WTC11 (cell line): ENCODE measurements around the gene ZNF581. TPM values are rescaled to one million over a fixed set of nuclear protein-coding genes. Genes with fewer than 3 reads are reported as not detected.
A peak's percentile ranks its signal among the peaks of the same experiment; 100 is the strongest.

ENCODE experiments used
- ARID4B ChIP-seq: sonication (generic); formaldehyde crosslinking; IDR thresholded peaks from 2 replicates; pipeline ENCODE4 v1.8.0; 2023; ENCODE audit warnings: missing genetic modification reagents, mild to moderate bottlenecking, borderline replicate concordance
- ATF1 ChIP-seq: sonication (generic); formaldehyde crosslinking; IDR thresholded peaks from 2 replicates; pipeline ENCODE4 v1.8.1; 2023; ENCODE audit warnings: mild to moderate bottlenecking, moderate library complexity, missing genetic modification reagents
- ATF3 ChIP-seq: sonication (generic); formaldehyde crosslinking; conservative IDR thresholded peaks from 2 replicates; pipeline ENCODE4 v1.8.1; 2022; ENCODE audit warnings: mild to moderate bottlenecking, missing genetic modification reagents
- CDX4 ChIP-seq: fragments of 250-450 bp; sonication (Bioruptor Pico); IDR thresholded peaks from 2 replicates; pipeline ENCODE4 v1.9.0; 2021; ENCODE audit warnings: moderate library complexity, mild to moderate bottlenecking, inconsistent platforms, borderline replicate concordance
- E2F1 ChIP-seq: sonication (generic); formaldehyde crosslinking; IDR thresholded peaks from 2 replicates; pipeline ENCODE4 v1.8.0; 2022; ENCODE audit warnings: mild to moderate bottlenecking, missing genetic modification reagents
- EMX1 ChIP-seq: fragments of 250-450 bp; sonication (Bioruptor Pico); IDR thresholded peaks from 2 replicates; pipeline ENCODE4 v1.8.0; 2021; ENCODE audit warnings: mild to moderate bottlenecking
- FOXJ3 ChIP-seq: sonication (generic); formaldehyde crosslinking; IDR thresholded peaks from 2 replicates; pipeline ENCODE4 v1.9.0; 2021; ENCODE audit warnings: missing genetic modification reagents, mild to moderate bottlenecking, borderline replicate concordance
- FOXP1 ChIP-seq: sonication (generic); formaldehyde crosslinking; IDR thresholded peaks from 2 replicates; pipeline ENCODE4 v1.8.0; 2022; ENCODE audit warnings: missing genetic modification reagents, mild to moderate bottlenecking, moderate library complexity, borderline replicate concordance
- GABPB1 ChIP-seq: sonication (generic); formaldehyde crosslinking; IDR thresholded peaks from 2 replicates; pipeline ENCODE4 v1.8.1; 2023; ENCODE audit warnings: mild to moderate bottlenecking, missing genetic modification reagents
- HMGXB4 ChIP-seq: sonication (generic); formaldehyde crosslinking; IDR thresholded peaks from 2 replicates; pipeline ENCODE4 v1.8.1; 2023; ENCODE audit warnings: mild to moderate bottlenecking, moderate library complexity, missing genetic modification reagents
- IRF2 ChIP-seq: sonication (generic); formaldehyde crosslinking; IDR thresholded peaks from 2 replicates; pipeline ENCODE4 v1.8.0; 2022; ENCODE audit warnings: low read depth, missing genetic modification reagents, borderline replicate concordance
- JAZF1 ChIP-seq: fragments of 250-450 bp; sonication (Bioruptor Pico); IDR thresholded peaks from 2 replicates; pipeline ENCODE4 v1.9.0; 2021; ENCODE audit warnings: moderate library complexity, mild to moderate bottlenecking, inconsistent platforms
- KAT7 ChIP-seq: sonication (generic); formaldehyde crosslinking; IDR thresholded peaks from 2 replicates; pipeline ENCODE4 v1.8.1; 2023; ENCODE audit warnings: missing genetic modification reagents, mild to moderate bottlenecking, borderline replicate concordance
- MXD4 ChIP-seq: fragments of 250-450 bp; sonication (Bioruptor Pico); IDR thresholded peaks from 2 replicates; pipeline ENCODE4 v1.8.0; 2021; ENCODE audit warnings: mild to moderate bottlenecking, moderate library complexity, borderline replicate concordance
- MYBL2 ChIP-seq: sonication (generic); formaldehyde crosslinking; IDR thresholded peaks from 2 replicates; pipeline ENCODE4 v1.8.1; 2023; ENCODE audit warnings: mild to moderate bottlenecking, moderate library complexity, missing genetic modification reagents
- NFYB ChIP-seq: sonication (generic); formaldehyde crosslinking; conservative IDR thresholded peaks from 2 replicates; pipeline ENCODE4 v1.8.0; 2022; ENCODE audit warnings: low read depth, missing genetic modification reagents
- RORB ChIP-seq: fragments of 250-450 bp; sonication (Bioruptor Pico); IDR thresholded peaks from 2 replicates; pipeline ENCODE4 v1.9.0; 2021; ENCODE audit warnings: mild to moderate bottlenecking
- TCF7 ChIP-seq: sonication (generic); formaldehyde crosslinking; IDR thresholded peaks from 2 replicates; pipeline ENCODE4 v1.8.0; 2022; ENCODE audit warnings: mild to moderate bottlenecking, low read depth, missing genetic modification reagents, moderate library complexity
- ZBTB21 ChIP-seq: sonication (generic); formaldehyde crosslinking; IDR thresholded peaks from 2 replicates; pipeline ENCODE4 v1.8.1; 2023; ENCODE audit warnings: mild to moderate bottlenecking, missing genetic modification reagents, borderline replicate concordance
- ZNF232 ChIP-seq: sonication (generic); formaldehyde crosslinking; IDR thresholded peaks from 2 replicates; pipeline ENCODE4 v1.8.0; 2022; ENCODE audit warnings: mild to moderate bottlenecking, missing genetic modification reagents
- ZNF396 ChIP-seq: fragments of 250-450 bp; sonication (Bioruptor Pico); IDR thresholded peaks from 2 replicates; pipeline ENCODE4 v1.8.0; 2021; ENCODE audit warnings: mild to moderate bottlenecking, moderate library complexity, borderline replicate concordance
- ZNF512 ChIP-seq: sonication (generic); formaldehyde crosslinking; IDR thresholded peaks from 2 replicates; pipeline ENCODE4 v1.8.1; 2022; ENCODE audit warnings: missing genetic modification reagents, borderline replicate concordance
- ZNF671 ChIP-seq: fragments of 250-450 bp; sonication (Bioruptor Pico); IDR thresholded peaks from 2 replicates; pipeline ENCODE4 v1.8.0; 2021; ENCODE audit warnings: mild to moderate bottlenecking
- total RNA-seq: library from RNA; stranded (reverse); gene quantifications from 3 replicates; pipeline ENCODE4 v1.2.3, GENCODE V29; 2021

The ZNF581 gene
- total RNA-seq, 1 experiment from 2014 or later, result 100 TPM

GRCh38 chr19:55654868-55655647, 11.6 kb downstream of the ZNF581 start, which contains the start of gene U2AF2 (continued):
- TF ChIP-seq ARID4B (CRISPR knock-in tag), result peak; percentile 47; the same call in 1 of the 2 replicates
- TF ChIP-seq FOXP1, result no peak; the same call in 1 of the 2 replicates
- TF ChIP-seq GABPB1 (CRISPR knock-in tag), result peak; percentile 49; the same call in 1 of the 2 replicates
- TF ChIP-seq HMGXB4 (CRISPR knock-in tag), result peak; percentile 82; the same call in 1 of the 2 replicates
- no peak for TF ChIP-seq ZNF512 (CRISPR knock-in tag)
- TF ChIP-seq MXD4 (CRISPR knock-in tag), result no peak
- no peak; the same call in 1 of the 2 replicates for TF ChIP-seq ZNF232 (CRISPR knock-in tag)
- no peak for TF ChIP-seq JAZF1 (CRISPR knock-in tag)
- TF ChIP-seq FOXJ3 (CRISPR knock-in tag), result no peak
- no peak for TF ChIP-seq ZNF671 (CRISPR knock-in tag)
- TF ChIP-seq ZBTB21 (CRISPR knock-in tag), result peak; percentile 28; the same call in 1 of the 2 replicates
- TF ChIP-seq ATF3 (CRISPR knock-in tag), result no peak
- no peak for TF ChIP-seq NFYB (CRISPR knock-in tag)
- no peak; the same call in 1 of the 2 replicates for TF ChIP-seq MYBL2 (CRISPR knock-in tag)
- no peak for TF ChIP-seq TCF7 (CRISPR knock-in tag)
- no peak for TF ChIP-seq RORB (CRISPR knock-in tag)
- TF ChIP-seq ZNF396 (CRISPR knock-in tag), result no peak
- no peak for TF ChIP-seq ATF1
- TF ChIP-seq CDX4 (CRISPR knock-in tag), result no peak
- TF ChIP-seq E2F1, result no peak
- peak; percentile 39; the same call in 1 of the 2 replicates for TF ChIP-seq KAT7 (CRISPR knock-in tag)
- TF ChIP-seq EMX1 (CRISPR knock-in tag), result no peak
- no peak for TF ChIP-seq IRF2 (CRISPR knock-in tag)
